T-helper 9 cell (primary cell): Measurements from ENCODE around the gene CNTD1.

Experiments used
- DNase-seq: peaks from one replicate; pipeline ENCODE4 v3.0.0-alpha.2; 2020

Gene CNTD1

GRCh38 chr17:42806249-42806648, 7.6 kb downstream of the CNTD1 start:
- no peak for DNase-seq

DNA sequence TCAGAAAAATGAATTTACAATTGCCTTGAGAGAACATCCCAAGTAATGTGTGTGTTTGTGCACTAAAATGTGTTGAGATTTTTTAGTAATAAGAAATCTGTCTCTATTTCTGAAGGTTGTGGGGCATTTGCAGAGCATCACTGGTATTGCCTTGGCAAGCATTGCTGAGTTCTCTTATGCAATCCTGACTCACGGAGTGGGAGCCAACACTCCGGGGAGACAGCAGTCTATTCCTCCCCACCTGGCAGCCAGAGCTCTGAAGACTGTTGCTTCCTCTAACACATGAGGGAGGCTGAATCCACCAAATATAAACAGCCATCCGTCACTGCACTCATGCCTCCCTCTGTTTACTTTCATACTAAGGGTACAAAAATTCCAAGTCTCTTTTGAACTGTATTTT, 10.6 kb downstream of the CNTD1 start:
- no peak for DNase-seq

GRCh38 chr17:42814633-42815399, 16.2 kb downstream of the CNTD1 start:
- DNase-seq: no peak

DNA sequence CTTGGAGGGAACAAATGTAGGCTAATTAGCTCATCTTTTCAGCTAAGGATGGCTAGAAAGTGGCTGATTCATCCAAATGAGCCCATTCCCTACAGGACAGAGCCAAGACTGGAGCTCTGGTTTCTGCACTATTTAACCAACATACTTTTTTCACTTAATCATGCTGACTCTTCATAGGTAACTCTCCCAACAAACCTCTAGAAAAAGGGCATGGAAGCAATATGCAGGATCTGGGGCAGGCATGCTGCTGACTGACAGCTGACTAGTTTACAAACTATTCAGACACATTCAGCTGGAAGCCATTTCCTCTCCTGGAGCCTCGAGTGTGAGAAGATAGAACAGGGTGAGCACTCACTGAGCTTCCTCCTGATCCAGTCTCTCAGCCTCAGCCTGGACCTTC, 19.2 kb downstream of the CNTD1 start:
- no peak for DNase-seq

DNA sequence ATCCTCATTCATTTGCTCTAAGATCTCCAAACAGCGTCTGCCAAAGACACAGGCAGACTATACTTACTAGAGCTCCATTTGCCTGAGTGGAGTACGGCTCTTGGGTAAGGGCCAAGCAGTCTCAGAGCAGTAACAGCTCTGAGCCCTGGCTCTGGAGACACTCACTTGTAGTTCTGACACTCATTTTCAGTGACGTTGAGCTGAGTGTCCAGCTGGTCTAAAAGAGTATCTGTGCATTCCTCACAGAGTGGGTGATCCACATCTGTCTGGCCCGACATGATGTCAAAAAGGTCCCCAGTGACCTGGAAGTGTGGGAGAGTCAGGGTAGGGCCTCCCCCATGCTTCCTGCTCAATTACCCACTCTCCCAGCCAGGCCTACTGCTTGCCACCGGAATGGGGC, 19.7 kb downstream of the CNTD1 start:
- DNase-seq: no peak

DNA sequence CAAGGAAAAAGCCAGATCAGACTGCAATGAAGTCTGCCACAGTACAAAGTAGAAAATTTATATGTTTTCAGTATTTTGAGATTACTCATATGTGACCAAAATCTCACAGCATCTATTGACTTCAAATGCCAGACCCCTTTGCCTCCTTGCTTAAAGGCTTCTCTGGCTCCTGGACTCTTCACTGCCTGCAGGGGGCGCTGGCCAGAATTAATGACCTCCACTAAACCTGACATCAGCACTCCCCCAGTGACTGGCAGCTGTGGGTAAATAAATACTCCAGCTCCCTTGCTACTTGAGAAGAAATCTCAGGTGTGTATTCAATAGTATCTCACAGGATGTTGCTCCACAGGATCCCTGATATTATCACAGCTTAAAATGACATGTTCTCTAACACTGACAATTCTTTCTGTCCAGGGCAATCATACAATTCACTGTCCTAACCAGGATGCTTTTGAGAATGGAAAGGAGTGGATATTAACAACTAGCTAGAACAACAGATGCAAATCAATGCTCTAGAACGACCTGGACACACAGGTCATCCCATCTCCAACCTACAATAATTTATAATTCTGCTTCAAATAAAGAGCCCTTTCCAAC, 21.4 kb downstream of the CNTD1 start:
- DNase-seq: peak; percentile 58

DNA sequence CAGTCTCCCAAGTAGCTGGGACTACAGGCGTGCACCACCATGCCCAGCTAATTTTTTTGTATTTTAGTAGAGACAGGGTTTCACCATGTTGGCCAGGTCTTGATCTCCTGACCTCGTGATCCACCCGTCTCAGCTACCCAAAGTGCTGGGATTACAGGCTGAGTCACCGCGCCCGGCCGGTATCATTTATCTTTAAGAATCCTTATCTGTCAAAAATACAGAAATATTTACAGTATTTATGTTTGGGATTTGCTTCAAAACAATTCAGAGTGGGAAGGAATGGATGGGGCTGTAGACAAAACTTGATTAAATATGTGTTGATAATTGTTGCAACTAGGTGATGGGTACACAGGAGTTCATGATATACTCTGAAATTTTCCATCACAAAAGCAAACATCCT, 22.5 kb downstream of the CNTD1 start:
- DNase-seq: no peak

GRCh38 chr17:42827472-42827871, 28.8 kb downstream of the CNTD1 start:
- no peak for DNase-seq

DNA sequence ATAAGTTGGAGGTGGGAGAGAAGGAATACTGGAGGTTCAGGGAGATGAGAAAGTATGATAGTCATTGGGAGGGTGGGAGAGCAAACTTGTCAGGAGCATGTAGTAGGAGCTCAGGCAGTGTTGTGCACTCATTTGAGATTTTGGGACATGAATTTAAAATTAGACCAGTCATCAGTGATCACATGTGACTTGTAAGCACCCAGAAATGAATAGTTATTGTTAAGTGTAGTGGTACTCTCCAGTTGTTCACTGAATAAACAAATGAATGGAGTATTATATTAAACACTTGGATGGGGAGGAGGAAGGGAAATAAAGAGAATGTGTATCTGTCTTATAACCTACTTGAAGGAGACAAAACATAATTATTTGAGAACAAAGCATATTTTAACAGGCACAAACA, 32.3 kb downstream of the CNTD1 start:
- no peak for DNase-seq

GRCh38 chr17:42832213-42832933, 33.7 kb downstream of the CNTD1 start:
- no peak for DNase-seq

- DNase-seq: peak; percentile 84
These were observed 34.5 kb downstream of the CNTD1 start, which contains the start of gene PSME3 for GRCh38 chr17:42832934-42833766. TSS of gene PSME3 (plus strand) at chr17:42833397. CDS start at chr17:42833632, 235 bp downstream.

DNA sequence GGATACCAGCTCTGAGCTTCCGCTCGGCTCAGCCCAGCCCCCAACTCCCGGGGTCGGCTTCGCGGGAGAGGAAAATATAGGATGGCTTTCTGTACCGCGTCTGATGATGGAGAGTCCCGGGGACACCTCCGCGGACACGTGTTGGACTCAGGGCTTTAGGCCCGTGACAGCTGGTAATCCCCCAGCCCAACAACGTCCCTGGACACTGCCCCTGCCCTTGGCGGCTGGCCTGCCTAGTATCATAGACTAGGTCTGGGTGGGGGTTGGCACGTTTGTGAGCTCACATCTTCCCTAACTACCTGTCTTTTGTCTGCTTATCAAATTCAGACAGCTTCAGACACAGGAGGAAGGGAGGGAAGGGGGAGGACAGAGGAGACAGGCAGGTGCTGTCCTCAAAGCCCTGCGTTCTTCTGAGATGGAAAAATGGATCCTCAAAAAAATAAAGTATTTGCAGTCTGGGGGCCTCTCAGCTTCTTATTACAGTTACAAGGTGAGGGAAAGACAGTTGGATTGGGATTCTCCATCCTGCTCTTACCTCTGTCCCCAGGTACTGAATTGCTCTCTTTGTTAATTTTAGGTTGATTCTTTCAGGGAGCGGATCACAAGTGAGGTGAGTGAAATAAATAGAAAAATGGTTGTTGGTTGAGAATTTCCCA, 35.2 kb downstream of the CNTD1 start:
- DNase-seq: no peak

DNA sequence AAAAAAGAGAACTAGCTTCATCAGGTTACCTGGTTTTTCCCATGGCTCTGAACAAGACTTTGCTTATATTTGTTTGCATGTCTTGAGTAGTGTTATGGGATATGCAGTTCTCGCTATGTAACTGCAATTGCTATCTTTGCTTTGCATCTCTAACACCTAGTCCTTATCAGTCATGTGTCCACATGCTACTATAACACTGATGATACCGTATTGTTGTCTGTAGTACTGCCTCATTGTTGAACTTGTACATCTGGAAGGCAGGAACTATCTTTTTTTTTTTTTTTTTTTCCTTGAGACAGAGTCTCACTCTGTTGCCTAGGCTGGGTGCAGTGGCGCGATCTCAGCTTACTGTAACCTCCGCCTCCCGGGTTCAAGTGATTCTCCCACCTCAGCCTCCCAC, 37.1 kb downstream of the CNTD1 start:
- no peak for DNase-seq

- no peak for DNase-seq
These were observed 43.5 kb downstream of the CNTD1 start for GRCh38 chr17:42841975-42842685.

DNA sequence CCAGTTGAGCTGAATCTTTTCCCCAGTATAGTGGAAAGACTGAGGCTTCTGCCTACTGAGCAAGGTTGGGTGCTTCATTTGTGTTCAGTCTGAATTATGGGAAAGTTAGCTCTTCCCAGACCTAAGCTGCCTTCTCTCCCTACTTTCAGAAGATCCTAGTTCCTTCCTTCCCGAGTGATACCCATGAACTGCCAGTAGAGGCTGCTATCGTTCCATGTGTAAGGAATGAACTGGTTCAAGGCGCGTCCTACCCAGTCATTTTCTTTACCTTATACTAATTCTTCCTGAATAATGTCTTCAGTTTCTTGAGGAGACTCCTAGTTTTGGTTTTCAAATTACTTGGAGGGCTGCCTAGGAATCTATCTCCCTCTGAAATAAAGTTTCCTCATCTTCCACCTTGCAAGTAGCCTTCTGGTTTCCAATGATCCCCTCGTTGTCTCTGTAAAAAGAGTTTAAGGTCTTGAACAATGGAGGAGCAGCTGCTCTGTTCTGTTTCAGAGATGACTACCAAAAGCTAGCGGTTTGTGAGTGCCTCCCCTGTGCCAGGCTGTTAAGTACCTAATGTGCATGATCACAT, 44.8 kb downstream of the CNTD1 start:
- no peak for DNase-seq

- DNase-seq: no peak
These were observed 45.6 kb downstream of the CNTD1 start, which contains the start of gene AOC2 for GRCh38 chr17:42844271-42844670. TSS of gene AOC2 (plus strand) at chr17:42844580. CDS start at chr17:42844627, 47 bp downstream.

- no peak for DNase-seq
These were observed 46.3 kb downstream of the CNTD1 start for GRCh38 chr17:42844761-42845555.

GRCh38 chr17:42845556-42845917, 46.9 kb downstream of the CNTD1 start:
- DNase-seq: no peak

GRCh38 chr17:42845918-42846593, 47.4 kb downstream of the CNTD1 start:
- DNase-seq: no peak
